Nephron (organoid): ENCODE data around the gene NCBP1.

ENCODE experiments used
- H3K27ac Mint-ChIP-seq, 3 experiments: 2 replicates each; pipeline ENCODE4 v1.8.0; 2020; ENCODE audit warnings: mixed read lengths in 3 of 3, mild to moderate bottlenecking in 2 of 3, moderate library complexity in 1 of 3
- H3K27me3 Mint-ChIP-seq: 2 replicates; pipeline ENCODE4 v1.8.0; 2021; ENCODE audit warnings: low read depth, mild to moderate bottlenecking, moderate library complexity, mixed read lengths
- H3K36me3 Mint-ChIP-seq: 2 replicates; pipeline ENCODE4 v1.8.0; 2020; ENCODE audit warnings: low read depth, mixed read lengths
- H3K4me1 Mint-ChIP-seq: 2 replicates; pipeline ENCODE4 v1.8.0; 2020; ENCODE audit warnings: mixed read lengths
- H3K4me3 Mint-ChIP-seq, 3 experiments: 2 replicates each; pipeline ENCODE4 v1.8.0; 2020; ENCODE audit warnings: mild to moderate bottlenecking in 3 of 3, mixed read lengths in 3 of 3, moderate library complexity in 2 of 3
- H3K9me3 Mint-ChIP-seq: 2 replicates; pipeline ENCODE4 v1.8.0; 2020; ENCODE audit warnings: mixed read lengths
- CTCF ChIP-seq, 3 experiments: fragments of 200-600 bp; sonication (generic); IDR thresholded peaks; one replicate each; pipeline ENCODE4 v1.5.0; 2021; ENCODE audit warnings: antibody characterized with exemption in 3 of 3; ENCODE audit not compliant: unreplicated experiment in 3 of 3

The NCBP1 gene

DNA sequence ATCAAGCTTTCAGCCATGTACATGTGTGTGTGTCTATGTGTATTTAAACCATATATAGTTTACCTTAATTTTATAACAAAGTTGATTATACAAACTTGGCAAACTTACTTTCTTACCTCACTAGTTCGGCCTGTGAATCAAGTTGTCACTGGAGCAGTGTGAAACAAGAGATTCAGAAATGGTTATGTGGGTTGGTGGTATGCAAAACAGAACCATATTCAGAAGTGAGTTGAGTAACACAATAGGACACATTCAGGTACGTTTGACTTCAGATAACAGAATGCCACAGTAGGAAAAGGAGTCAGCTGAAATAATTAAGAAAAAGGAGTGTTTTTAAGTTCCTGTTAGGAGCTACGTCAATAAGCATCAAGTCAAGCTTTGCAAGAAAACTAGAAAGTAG, 42.0 kb downstream of the NCBP1 start:
- Mint-ChIP-seq H3K4me3 (no peak overlapping the region), H3K27ac (no peak overlapping the region), H3K4me1 (no peaks in the 10 kb centered on the region), H3K36me3 (peaks cover 64% of the 10 kb centered on the region), H3K9me3 (no peaks in the 10 kb centered on the region), H3K27me3 (no peaks in the 10 kb centered on the region)
- no peak for TF ChIP-seq CTCF (IDR thresholded peaks at IDR 0.05; ENCODE audit: unreplicated experiment in 3 of 3)

GRCh38 chr9:97682242-97682641, 48.6 kb downstream of the NCBP1 start:
- no peak for TF ChIP-seq CTCF (IDR thresholded peaks at IDR 0.05; ENCODE audit: unreplicated experiment in 3 of 3)
- Mint-ChIP-seq H3K4me1 (no peaks in the 10 kb centered on the region), H3K9me3 (no peaks in the 10 kb centered on the region), H3K27me3 (no peaks in the 10 kb centered on the region), H3K36me3 (peaks cover 49% of the 10 kb centered on the region), H3K27ac (peak overlapping the region in 2 of 3 experiments; percentile 28 to 58), H3K4me3 (no peak overlapping the region)

DNA sequence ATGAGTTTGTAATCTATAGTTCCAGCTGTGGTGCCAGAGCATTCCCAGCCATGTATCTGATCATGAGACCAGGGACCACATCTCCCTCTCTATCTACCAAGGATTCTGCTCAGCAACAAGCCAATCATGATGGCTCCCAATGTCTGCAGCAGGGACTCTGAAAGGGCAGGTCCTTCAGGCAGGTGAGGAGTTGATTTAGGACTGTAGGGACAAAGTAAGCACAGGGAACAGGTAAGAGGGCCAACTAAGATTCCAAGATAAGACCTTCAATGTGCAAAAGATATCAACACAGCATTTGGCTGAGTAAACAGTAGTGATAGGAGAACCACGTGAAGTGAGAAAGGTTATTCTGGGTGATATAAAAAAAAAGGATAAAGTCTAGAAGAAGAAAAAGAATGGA, 55.0 kb downstream of the NCBP1 start:
- Mint-ChIP-seq H3K27me3 (no peaks in the 10 kb centered on the region), H3K9me3 (no peaks in the 10 kb centered on the region), H3K36me3 (peaks cover 62% of the 10 kb centered on the region), H3K27ac (no peak overlapping the region), H3K4me1 (peaks cover 3% of the 10 kb centered on the region), H3K4me3 (no peak overlapping the region)
- no peak for TF ChIP-seq CTCF (IDR thresholded peaks at IDR 0.05; ENCODE audit: unreplicated experiment in 3 of 3)

DNA sequence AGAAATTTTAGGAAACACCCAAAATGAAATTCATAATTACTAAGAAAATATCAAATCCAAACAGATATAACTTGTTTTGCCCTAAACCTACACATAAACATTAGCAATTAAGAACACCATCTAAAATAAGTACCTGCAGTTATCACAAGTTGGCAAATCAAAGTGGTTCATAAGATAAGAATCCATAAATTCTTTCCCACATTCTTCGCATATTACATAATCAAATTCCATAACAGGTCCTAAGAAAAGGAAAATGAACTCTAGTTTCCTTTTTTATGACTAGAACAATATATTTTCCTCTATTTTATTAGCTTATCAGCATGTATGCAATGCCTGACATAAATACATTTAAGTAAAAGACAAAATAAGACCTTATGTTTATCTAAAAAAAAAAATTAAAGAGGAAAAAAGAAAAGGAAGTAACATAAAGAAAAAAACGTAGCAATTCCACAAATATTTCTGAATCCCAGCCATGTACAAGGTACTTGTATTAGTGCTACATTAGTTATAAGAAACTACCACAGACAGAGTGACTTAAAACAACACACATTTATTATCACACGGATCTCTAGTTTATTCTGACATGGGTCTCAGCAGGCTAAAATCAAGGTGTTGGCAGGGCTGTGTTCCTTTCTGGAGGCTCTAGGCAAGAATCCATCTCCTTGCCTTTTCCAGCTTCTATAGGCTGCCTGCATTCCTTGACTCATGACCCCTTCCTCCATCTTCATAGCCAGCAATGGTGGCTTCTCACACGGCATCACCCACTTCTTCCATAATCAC, 56.0 kb downstream of the NCBP1 start:
- Mint-ChIP-seq H3K9me3 (no peaks in the 10 kb centered on the region), H3K4me1 (peaks cover 12% of the 10 kb centered on the region), H3K4me3 (no peak overlapping the region)

GRCh38 chr9:97694769-97695168, 61.1 kb downstream of the NCBP1 start:
- H3K27ac Mint-ChIP-seq, result peak overlapping the region in 2 of 3 experiments; percentile 7 to 26
- H3K27me3 Mint-ChIP-seq, result peaks cover 1% of the 10 kb centered on the region
- H3K9me3 Mint-ChIP-seq, result no peaks in the 10 kb centered on the region
- peaks cover 37% of the 10 kb centered on the region for H3K4me1 Mint-ChIP-seq
- TF ChIP-seq CTCF (IDR thresholded peaks at IDR 0.05; ENCODE audit: unreplicated experiment in 3 of 3), result no peak
- H3K36me3 Mint-ChIP-seq, result peaks cover 25% of the 10 kb centered on the region
- H3K4me3 Mint-ChIP-seq, result peak overlapping the region; percentile 58 to 98 (median 89)

More for the DNA sequence above, 56.0 kb downstream of the NCBP1 start:
- peaks cover 55% of the 10 kb centered on the region for H3K36me3 Mint-ChIP-seq
- H3K27me3 Mint-ChIP-seq, result no peaks in the 10 kb centered on the region
- peak overlapping the region in 1 of 3 experiments; percentile 38 for H3K27ac Mint-ChIP-seq
- TF ChIP-seq CTCF (IDR thresholded peaks at IDR 0.05; ENCODE audit: unreplicated experiment in 3 of 3), result no peak

- H3K27me3 Mint-ChIP-seq, result peaks cover 7% of the 10 kb centered on the region
- no peak for TF ChIP-seq CTCF (IDR thresholded peaks at IDR 0.05; ENCODE audit: unreplicated experiment in 3 of 3)
- H3K36me3 Mint-ChIP-seq, result peaks cover 19% of the 10 kb centered on the region
- peaks cover 37% of the 10 kb centered on the region for H3K4me1 Mint-ChIP-seq
- peak overlapping the region; percentile 89 to 98 (median 93) for H3K4me3 Mint-ChIP-seq
- no peaks in the 10 kb centered on the region for H3K9me3 Mint-ChIP-seq
- peak overlapping the region in 1 of 3 experiments; percentile 96 for H3K27ac Mint-ChIP-seq
These were observed 61.8 kb downstream of the NCBP1 start for GRCh38 chr9:97695390-97695789.
